Muscle of leg (tissue), 16 donors: ENCODE measurements around the gene MED8. TPM values are rescaled to one million over a fixed set of nuclear protein-coding genes. Genes with fewer than 3 reads are reported as not detected.

Experiments
- DNase-seq: peaks from one replicate; pipeline ENCODE4 v3.0.0; 2013
- H3K27ac ChIP-seq: one replicate; pipeline ENCODE4 v1.5.1; 2013; ENCODE audit warnings: mild to moderate bottlenecking, low read length, control low read depth
- H3K27me3 ChIP-seq: one replicate; pipeline ENCODE4 v1.6.1; 2013; ENCODE audit warnings: low read length; ENCODE audit not compliant: control insufficient read depth, insufficient read depth
- H3K36me3 ChIP-seq: one replicate; pipeline ENCODE4 v1.6.1; 2013; ENCODE audit warnings: low read length; ENCODE audit not compliant: control insufficient read depth, insufficient read depth
- H3K4me1 ChIP-seq: one replicate; pipeline ENCODE4 v1.6.1; 2013; ENCODE audit warnings: low read length; ENCODE audit not compliant: control insufficient read depth, insufficient read depth
- H3K4me3 ChIP-seq: one replicate; pipeline ENCODE4 v1.5.1; 2013; ENCODE audit warnings: low read length, control low read depth
- H3K9me3 ChIP-seq: replicated peaks from 2 replicates; pipeline ENCODE4 v1.6.1; 2013; ENCODE audit warnings: low read depth, low read length; ENCODE audit not compliant: control insufficient read depth
- WGBS: methylation state at CpG from one replicate; pipeline ENCODE4 v1.1.5; 2013; ENCODE audit warnings: missing lambda C conversion rate; ENCODE audit not compliant: insufficient coverage; 5-methylcytosine and 5-hydroxymethylcytosine counted together
- long read RNA-seq, 11 donors: transcript quantifications; one replicate each; lab custom pipeline, GENCODE V29; 2026
- polyA plus RNA-seq, 8 donors: library from polyadenylated mRNA; unstranded; fragments of 120-200 nt; gene quantifications; one replicate each; pipeline versions ENCODE4 v1.2.1 to v1.2.3, GENCODE V29; 2013; ENCODE audit warnings: inconsistent platforms in 1 of 8, low replicate concordance in 1 of 8; ENCODE audit not compliant: insufficient read length in 8 of 8, insufficient read depth in 1 of 8
- total RNA-seq: library from RNA; stranded (reverse); fragments of 120-200 nt; gene quantifications from one replicate; pipeline ENCODE4 v1.2.4, GENCODE V29; 2013

Gene MED8, protein sequence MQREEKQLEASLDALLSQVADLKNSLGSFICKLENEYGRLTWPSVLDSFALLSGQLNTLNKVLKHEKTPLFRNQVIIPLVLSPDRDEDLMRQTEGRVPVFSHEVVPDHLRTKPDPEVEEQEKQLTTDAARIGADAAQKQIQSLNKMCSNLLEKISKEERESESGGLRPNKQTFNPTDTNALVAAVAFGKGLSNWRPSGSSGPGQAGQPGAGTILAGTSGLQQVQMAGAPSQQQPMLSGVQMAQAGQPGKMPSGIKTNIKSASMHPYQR
- 33.9 TPM for total RNA-seq
- 10 to 100 TPM; 24.7 to 35.0 (median 27.9) TPM for polyA plus RNA-seq
- long read RNA-seq, donor 1, partial matches to known transcripts, result 0 of 2 reads
- long read RNA-seq, donor 1, other reads (novel, unspliced or antisense), result 0 of 2 reads
- long read RNA-seq, donor 2, result 0 reads
- long read RNA-seq, donor 3, transcript MED8-203 (7 exons, 1,924 nt), result major isoform, 7 of 14 reads
- long read RNA-seq, donor 3, partial matches to known transcripts, result 7 of 14 reads
- long read RNA-seq, donor 3, other reads (novel, unspliced or antisense), result 0 of 14 reads
- long read RNA-seq, donor 4, partial matches to known transcripts, result 0 of 1 reads
- long read RNA-seq, donor 4, other reads (novel, unspliced or antisense), result 0 of 1 reads
- long read RNA-seq, donor 5, transcript MED8-203 (7 exons, 1,924 nt), result major isoform, 7 of 8 reads
- long read RNA-seq, donor 5, partial matches to known transcripts, result 0 of 8 reads
- long read RNA-seq, donor 5, other reads (novel, unspliced or antisense), result 0 of 8 reads
- long read RNA-seq, donor 6, transcript MED8-203 (7 exons, 1,924 nt), result major isoform, 8 of 25 reads
- long read RNA-seq, donor 6, partial matches to known transcripts, result 7 of 25 reads
- long read RNA-seq, donor 6, other reads (novel, unspliced or antisense), result 10 of 25 reads
- long read RNA-seq, donor 7, transcript MED8-203 (7 exons, 1,924 nt), result major isoform, 10 of 18 reads
- long read RNA-seq, donor 7, partial matches to known transcripts, result 8 of 18 reads
- long read RNA-seq, donor 7, other reads (novel, unspliced or antisense), result 0 of 18 reads
- long read RNA-seq, donor 8, partial matches to known transcripts, result 8 of 12 reads
- long read RNA-seq, donor 8, other reads (novel, unspliced or antisense), result 0 of 12 reads
- long read RNA-seq, donor 9, partial matches to known transcripts, result 0 of 3 reads
- long read RNA-seq, donor 9, other reads (novel, unspliced or antisense), result 0 of 3 reads
- long read RNA-seq, donor 10, transcript MED8-203 (7 exons, 1,924 nt), result major isoform, 8 of 19 reads
- long read RNA-seq, donor 10, partial matches to known transcripts, result 11 of 19 reads
- long read RNA-seq, donor 10, other reads (novel, unspliced or antisense), result 0 of 19 reads
- long read RNA-seq, donor 11, partial matches to known transcripts, result 0 of 3 reads
- long read RNA-seq, donor 11, other reads (novel, unspliced or antisense), result 0 of 3 reads

DNA sequence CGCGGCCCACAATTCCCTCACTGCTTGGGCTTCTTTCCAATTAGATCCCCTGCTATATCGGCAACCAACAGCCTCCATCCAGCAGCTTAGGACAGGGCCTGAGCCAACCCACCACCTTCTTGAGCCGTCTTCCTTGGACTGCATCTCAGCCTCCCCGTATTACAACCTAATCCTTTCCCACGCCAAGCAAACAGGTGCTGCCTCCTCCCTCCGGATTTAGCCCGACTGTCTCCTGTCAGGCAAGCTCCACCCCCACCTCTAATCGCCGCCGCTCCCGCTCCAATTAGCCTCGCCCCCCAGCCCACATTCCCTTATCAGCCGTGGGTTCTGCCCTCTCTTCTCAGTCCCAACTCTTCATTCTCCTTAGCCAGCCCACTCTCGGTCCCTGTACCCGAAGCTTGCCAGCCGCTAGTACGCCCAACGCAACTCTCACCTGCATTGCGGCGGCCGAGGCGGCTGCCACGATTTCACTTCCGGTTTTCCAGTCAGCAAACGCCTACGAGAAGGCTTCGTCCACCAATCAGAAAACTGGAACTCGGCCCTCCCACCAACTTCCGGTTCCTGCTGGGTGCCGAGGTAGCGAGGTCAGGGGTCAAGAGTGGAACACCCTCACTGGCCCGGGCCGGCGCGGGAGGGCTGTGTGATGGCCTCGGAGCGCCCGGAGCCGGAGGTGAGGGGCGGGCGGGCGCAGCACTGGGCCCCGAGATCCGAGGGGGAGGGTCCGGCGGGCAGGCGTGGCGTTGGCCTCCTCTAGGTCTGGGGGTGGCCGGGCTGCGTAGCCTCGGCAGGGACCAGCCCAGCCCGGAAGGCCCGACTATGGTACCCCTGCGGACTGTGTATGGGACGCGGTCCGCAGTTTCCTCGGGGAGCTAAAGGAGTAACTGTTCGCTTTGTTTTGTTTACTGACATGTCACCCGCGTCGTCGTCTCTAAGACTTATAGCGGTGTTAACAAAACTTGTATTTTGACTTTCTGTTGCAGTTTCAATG lies at the start of gene MED8, which contains the start of gene SZT2:
TSS of gene MED8 (minus strand) at position 475 of the 988 bp plus-strand sequence. CDS start at position 439, 36 bp downstream.
TSS of gene SZT2 (plus strand) at position 574 of the 988 bp plus-strand sequence. CDS start at position 644, 70 bp downstream.
- Histone ChIP-seq H3K27ac (peak within 1 kb of the TSS; percentile 94), H3K4me1 (peaks cover 17% of the 10 kb centered on the region), H3K4me3 (peak within 1 kb of the TSS; percentile 84), H3K9me3 (no peaks in the 10 kb centered on the region), H3K36me3 (peaks cover 33% of the 10 kb centered on the region), H3K27me3 (no peaks in the 10 kb centered on the region)
- DNase-seq, result peak; percentile 98
- WGBS, result under 1% methylated on average over 65 of the region's 65 CpGs

DNA sequence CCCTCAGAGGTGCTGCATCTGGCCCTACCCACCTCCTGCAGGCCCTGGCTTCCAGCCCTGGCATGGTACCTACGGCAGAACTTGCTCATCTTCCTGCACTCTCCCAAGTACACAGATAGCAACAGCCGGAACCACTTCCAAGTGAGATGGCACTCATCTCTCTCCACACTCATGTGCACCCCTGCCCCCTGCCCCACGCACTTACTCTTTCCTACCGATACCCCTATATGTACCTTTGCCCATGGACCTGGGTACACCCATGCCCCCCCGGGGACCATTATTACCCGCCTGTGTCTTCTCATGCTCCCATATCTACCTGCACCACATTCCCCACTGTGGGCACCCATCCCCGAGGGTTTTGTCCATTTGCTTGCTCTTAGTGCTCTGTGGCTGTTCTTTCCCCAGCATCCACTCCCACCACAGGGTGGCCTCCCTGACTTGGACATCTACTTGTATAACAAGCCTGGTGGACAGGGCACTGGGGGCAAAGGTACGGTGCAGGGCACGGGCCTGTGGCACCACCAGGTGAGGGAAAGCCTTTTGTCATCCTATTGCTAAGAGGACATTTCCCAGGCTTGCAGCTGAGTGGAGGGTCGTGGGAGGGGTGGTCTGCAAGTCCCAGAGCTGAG lies 49.5 kb upstream of the MED8 start:
- Histone ChIP-seq H3K36me3 (peaks cover 90% of the 10 kb centered on the region), H3K4me1 (peaks cover 2% of the 10 kb centered on the region), H3K9me3 (no peaks in the 10 kb centered on the region), H3K4me3 (no peak overlapping the region), H3K27me3 (no peaks in the 10 kb centered on the region), H3K27ac (no peak overlapping the region)
- DNase-seq, result no peak
- WGBS, result 90% methylated on average over 7 of the region's 10 CpGs

DNA sequence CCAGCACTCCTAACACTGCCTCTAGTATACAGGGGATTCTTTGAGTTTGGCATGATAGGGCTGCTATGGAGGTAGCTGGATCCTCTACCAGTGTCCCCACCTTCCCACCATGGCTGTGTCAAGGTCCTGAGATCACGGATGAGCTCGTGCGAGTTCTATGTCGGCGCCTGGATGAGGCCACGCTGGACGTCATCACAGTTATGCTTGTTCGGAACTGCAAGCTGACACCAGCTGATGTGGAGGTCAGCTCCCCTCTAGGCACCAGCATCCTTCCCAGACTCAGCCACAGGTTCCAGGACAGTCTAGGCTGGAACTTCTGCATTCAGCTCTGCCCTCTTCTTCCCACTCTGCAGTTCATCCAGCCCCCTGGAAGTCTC lies 49.0 kb upstream of the MED8 start:
- peaks cover 2% of the 10 kb centered on the region for H3K4me1 ChIP-seq
- H3K9me3 ChIP-seq, result no peaks in the 10 kb centered on the region
- 94% methylated on average over 8 of the region's 8 CpGs for WGBS
- H3K36me3 ChIP-seq, result peaks cover 89% of the 10 kb centered on the region
- no peak overlapping the region for H3K27ac ChIP-seq
- no peaks in the 10 kb centered on the region for H3K27me3 ChIP-seq
- DNase-seq, result no peak
- H3K4me3 ChIP-seq, result no peak overlapping the region

DNA sequence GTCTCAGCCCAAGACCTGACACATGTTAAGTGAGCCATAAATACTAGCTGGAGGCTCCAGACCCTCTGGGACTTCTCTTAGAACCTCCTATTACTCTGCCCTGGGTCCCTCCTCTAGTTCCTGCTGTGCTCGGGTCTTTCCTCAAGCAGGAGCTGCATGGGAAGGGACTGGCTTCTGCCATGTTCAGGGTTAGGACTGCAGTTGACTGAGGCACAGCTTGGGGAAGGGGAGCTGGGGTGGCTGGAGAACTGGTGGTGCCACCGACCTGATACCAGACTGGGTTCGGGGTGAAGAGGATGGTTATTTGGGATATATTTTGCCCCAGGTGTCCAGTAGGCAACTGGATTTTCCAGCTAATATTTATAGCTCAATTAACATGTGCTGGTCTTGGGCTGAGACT lies 48.4 kb upstream of the MED8 start:
- Histone ChIP-seq H3K36me3 (peaks cover 89% of the 10 kb centered on the region), H3K4me3 (no peak overlapping the region), H3K4me1 (peaks cover 2% of the 10 kb centered on the region), H3K27ac (no peak overlapping the region), H3K9me3 (no peaks in the 10 kb centered on the region), H3K27me3 (no peaks in the 10 kb centered on the region)
- no peak for DNase-seq
- WGBS, result 71% methylated on average over 1 of the region's 3 CpGs

DNA sequence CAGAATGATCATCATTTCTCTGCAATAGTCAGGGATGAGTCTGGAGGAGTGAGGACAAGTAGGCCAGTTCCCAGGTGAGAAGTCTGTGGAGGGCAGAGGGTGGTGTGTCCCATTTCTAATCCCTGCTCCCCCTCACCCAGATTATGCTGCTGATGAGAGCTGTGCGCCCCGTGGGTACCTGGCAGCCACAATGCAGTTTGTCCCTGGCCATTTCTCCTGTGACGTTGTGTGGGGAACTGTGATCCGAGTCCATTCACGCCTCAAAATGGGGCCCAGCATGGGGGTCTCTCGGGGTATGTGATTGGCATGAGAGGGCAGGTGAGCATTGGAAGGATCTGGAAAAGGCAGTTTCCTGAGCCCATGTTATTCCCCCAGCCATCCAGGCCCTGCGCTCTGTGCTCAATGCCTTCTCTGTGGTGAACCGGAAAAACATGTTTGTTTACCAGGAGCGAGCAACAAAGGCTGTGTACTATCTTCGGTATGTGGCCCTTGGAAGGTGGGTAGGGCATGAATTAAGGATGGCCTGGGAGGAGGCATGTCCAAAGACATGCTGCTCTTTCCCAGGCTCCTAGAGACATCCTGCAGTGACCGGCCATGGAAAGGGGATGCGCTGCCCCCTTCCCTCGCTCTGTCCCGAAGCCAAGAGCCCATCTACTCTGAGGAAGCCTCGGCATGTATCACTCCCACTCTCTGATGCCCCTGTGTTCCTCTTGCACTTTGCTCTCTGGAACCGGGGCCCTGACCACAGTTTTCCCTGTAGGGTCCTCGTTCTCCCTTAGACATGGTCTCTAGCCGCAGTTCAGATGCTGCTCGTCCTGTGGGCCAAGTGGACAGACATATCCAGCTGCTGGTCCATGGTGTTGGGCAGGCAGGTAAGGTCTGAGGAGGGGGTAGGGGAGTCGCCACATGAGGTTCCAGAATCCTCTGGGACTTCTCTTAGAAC lies 47.7 kb upstream of the MED8 start:
- WGBS, result 89% methylated on average over 16 of the region's 20 CpGs
- Histone ChIP-seq H3K27me3 (no peaks in the 10 kb centered on the region), H3K36me3 (peaks cover 89% of the 10 kb centered on the region), H3K27ac (no peak overlapping the region), H3K9me3 (no peaks in the 10 kb centered on the region), H3K4me1 (peaks cover 2% of the 10 kb centered on the region), H3K4me3 (no peak overlapping the region)
- no peak for DNase-seq

DNA sequence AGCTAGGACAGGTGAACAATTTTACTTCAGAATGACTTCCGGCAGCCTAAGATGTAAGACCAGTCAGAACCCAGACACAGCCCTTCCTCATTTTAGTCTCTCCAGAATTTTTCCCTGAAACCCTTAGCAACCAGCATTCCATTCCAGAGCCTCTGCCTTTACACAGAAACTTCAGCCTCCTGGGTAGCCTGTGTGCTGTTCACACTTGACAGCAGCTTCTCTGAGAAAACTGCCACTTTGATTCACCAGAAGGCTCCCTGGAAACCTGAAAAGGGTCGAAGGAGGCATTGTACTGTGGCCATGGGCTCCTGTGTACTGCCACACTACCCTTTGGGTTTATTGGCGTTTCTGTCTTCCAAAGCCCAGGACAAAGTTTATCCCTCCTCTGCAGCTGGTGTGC lies 46.8 kb upstream of the MED8 start:
- Histone ChIP-seq H3K4me1 (peaks cover 2% of the 10 kb centered on the region), H3K27me3 (no peaks in the 10 kb centered on the region), H3K27ac (no peak overlapping the region), H3K36me3 (peaks cover 91% of the 10 kb centered on the region), H3K4me3 (no peak overlapping the region), H3K9me3 (no peaks in the 10 kb centered on the region)
- no peak for DNase-seq
- WGBS, result 79% methylated on average over 1 of the region's 3 CpGs

DNA sequence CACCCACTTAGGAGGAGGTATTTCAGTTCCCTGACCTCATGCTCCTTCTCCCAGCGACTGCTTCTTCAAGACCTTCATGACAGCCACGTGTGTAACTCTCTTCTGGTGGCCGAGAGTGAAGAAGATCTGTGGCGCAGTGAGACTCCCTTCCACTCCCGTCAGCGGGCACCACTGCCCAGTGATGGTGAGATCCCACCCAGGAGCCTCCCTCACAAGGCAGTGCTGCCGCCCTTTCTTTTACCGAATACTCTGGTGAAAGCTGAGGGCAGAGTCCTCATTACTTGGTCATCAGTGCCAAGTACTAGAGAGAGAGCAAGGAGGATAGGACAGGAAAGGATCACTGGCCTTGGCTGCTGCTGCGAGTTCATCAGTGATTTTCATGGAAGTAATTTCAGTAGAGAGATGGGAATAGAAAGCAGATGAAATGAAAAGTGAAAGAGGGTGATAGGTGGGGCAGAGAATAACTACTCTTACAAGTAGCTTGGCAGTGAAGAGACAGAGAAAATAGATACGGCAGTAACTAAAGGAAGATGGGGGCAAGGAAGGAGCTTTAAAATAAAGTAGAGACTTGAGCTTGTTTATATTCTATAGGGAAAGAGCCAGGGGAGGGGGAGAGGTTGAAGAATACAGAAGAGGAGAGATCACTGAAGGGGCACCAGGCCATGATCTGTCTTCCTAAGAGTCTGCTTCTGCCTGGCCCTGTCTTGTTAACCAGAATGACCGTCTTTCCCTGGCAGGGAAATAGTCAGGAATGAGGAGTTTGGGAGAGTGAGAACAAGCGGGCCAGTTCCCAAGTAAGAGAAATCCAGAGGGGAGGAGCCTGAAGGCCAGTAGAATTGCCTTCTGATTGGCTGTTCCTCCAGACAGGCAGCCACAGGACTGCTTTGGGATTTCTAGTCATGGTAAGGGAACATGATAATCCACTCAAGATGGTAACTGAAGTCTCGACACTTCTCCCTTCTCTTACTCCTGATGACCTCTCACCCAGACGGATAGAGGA lies 45.8 kb upstream of the MED8 start:
- H3K4me3 ChIP-seq, result no peak overlapping the region
- WGBS, result 54% methylated on average over 11 of the region's 14 CpGs
- H3K9me3 ChIP-seq, result no peaks in the 10 kb centered on the region
- no peaks in the 10 kb centered on the region for H3K27me3 ChIP-seq
- H3K27ac ChIP-seq, result peak overlapping the region; percentile 65
- H3K4me1 ChIP-seq, result peaks cover 2% of the 10 kb centered on the region
- H3K36me3 ChIP-seq, result peaks cover 91% of the 10 kb centered on the region
- peak; percentile 92 for DNase-seq
